Endothelial cell of umbilical vein (primary cell): ENCODE results near the gene MGAT5B.

Experiments
- CTCF ChIP-seq, 2 donors: IDR thresholded peaks; 1 replicate in 1 of 2; 2 replicates in 1 of 2; pipeline ENCODE4 v1.5.1; 2011; ENCODE audit warnings: low read length in 2 of 2, mild to moderate bottlenecking in 2 of 2, moderate library complexity in 2 of 2, control low read depth in 1 of 2, inconsistent platforms in 1 of 2, low read depth in 1 of 2; ENCODE audit not compliant: insufficient read depth in 1 of 2; ENCODE audit errors: extremely low read depth in 1 of 2
- FOS ChIP-seq: IDR thresholded peaks from 2 replicates; pipeline ENCODE4 v1.6.1; 2011; ENCODE audit warnings: mild to moderate bottlenecking, low read length, moderate library complexity, borderline replicate concordance; ENCODE audit not compliant: insufficient read depth
- MAX ChIP-seq: IDR thresholded peaks from 2 replicates; pipeline ENCODE4 v1.6.1; 2011; ENCODE audit not compliant: insufficient read depth, insufficient read length
- MYC ChIP-seq: IDR thresholded peaks from one replicate; pipeline ENCODE4 v1.6.1; 2011; ENCODE audit warnings: mild to moderate bottlenecking, low read depth, low read length
- POLR2A ChIP-seq: IDR thresholded peaks from 2 replicates; pipeline ENCODE4 v1.6.1; 2012; ENCODE audit warnings: low read depth, mild to moderate bottlenecking, control low read depth, low read length

GRCh38 chr17:76986365-76986764, 118.2 kb downstream of the MGAT5B start:
- TF ChIP-seq CTCF (IDR thresholded peaks at IDR 0.05; ENCODE audit: extremely low read depth in 1 of 2, insufficient read depth in 1 of 2, low read depth in 1 of 2, low read length in 2 of 2): no peak
- TF ChIP-seq MYC: no peak
- no peak for TF ChIP-seq MAX
- no peak for TF ChIP-seq POLR2A
- TF ChIP-seq FOS: no peak
